Hepatocyte (in vitro differentiated cells): ENCODE measurements around the gene ATP13A2. TPM values are rescaled to one million over a fixed set of nuclear protein-coding genes. Genes with fewer than 3 reads are reported as not detected.

Source experiments
- DNase-seq: peaks from one replicate; pipeline ENCODE4 v3.0.0-alpha.2; 2016; ENCODE audit warnings: low spot score
- H2AFZ ChIP-seq: fragments of 200-600 bp; sonication (generic); 2 replicates; pipeline ENCODE4 v1.6.0; 2016; ENCODE audit warnings: antibody characterized with exemption, mild to moderate bottlenecking
- H3K27ac ChIP-seq: fragments of 200-600 bp; sonication (generic); 2 replicates; pipeline ENCODE4 v1.5.1; 2016; ENCODE audit warnings: mild to moderate bottlenecking
- H3K27me3 ChIP-seq: fragments of 200-600 bp; sonication (generic); 2 replicates; pipeline ENCODE4 v1.6.1; 2016
- H3K36me3 ChIP-seq: fragments of 200-600 bp; sonication (generic); replicated peaks from 2 replicates; pipeline ENCODE4 v1.5.1; 2016; ENCODE audit warnings: low read depth; ENCODE audit not compliant: insufficient read depth
- H3K4me1 ChIP-seq: fragments of 200-600 bp; sonication (generic); 2 replicates; pipeline ENCODE4 v1.5.1; 2016; ENCODE audit warnings: mild to moderate bottlenecking, moderate library complexity; ENCODE audit not compliant: insufficient read depth
- H3K4me2 ChIP-seq: fragments of 200-600 bp; sonication (generic); 2 replicates; pipeline ENCODE4 v1.6.0; 2016
- H3K4me3 ChIP-seq: fragments of 200-600 bp; sonication (generic); 2 replicates; pipeline ENCODE4 v1.5.1; 2016; ENCODE audit warnings: mild to moderate bottlenecking
- H3K79me2 ChIP-seq: fragments of 200-600 bp; sonication (generic); 2 replicates; pipeline ENCODE4 v1.6.0; 2017; ENCODE audit warnings: mild to moderate bottlenecking
- H3K9me2 ChIP-seq: fragments of 200-600 bp; sonication (generic); replicated peaks from 2 replicates; pipeline ENCODE4 v1.6.0; 2017; ENCODE audit warnings: mild to moderate bottlenecking; ENCODE audit not compliant: insufficient read depth
- H3K9me3 ChIP-seq: fragments of 200-600 bp; sonication (generic); 2 replicates; pipeline ENCODE4 v1.5.1; 2016; ENCODE audit warnings: low read depth, mild to moderate bottlenecking
- H4K20me1 ChIP-seq: fragments of 200-600 bp; sonication (generic); 2 replicates; pipeline ENCODE4 v1.6.0; 2016; ENCODE audit warnings: mild to moderate bottlenecking; ENCODE audit not compliant: insufficient read depth, poor library complexity, severe bottlenecking
- EZH2 ChIP-seq: fragments of 200-600 bp; sonication (generic); IDR thresholded peaks from 2 replicates; pipeline ENCODE4 v1.6.1; 2016; ENCODE audit warnings: antibody characterized with exemption, mild to moderate bottlenecking, borderline replicate concordance
- EZH2phosphoT487 ChIP-seq: fragments of 200-600 bp; sonication (generic); IDR thresholded peaks from one replicate; pipeline ENCODE4 v1.6.1; 2018; ENCODE audit warnings: antibody characterized with exemption, mild to moderate bottlenecking, low read depth, moderate library complexity; ENCODE audit not compliant: unreplicated experiment, severe bottlenecking
- WGBS: methylation state at CpG from one replicate; pipeline ENCODE4 v1.1.6; 2016; ENCODE audit warnings: low lambda C conversion rate; ENCODE audit errors: missing lambda C conversion rate; 5-methylcytosine and 5-hydroxymethylcytosine counted together
- polyA plus RNA-seq: library from polyadenylated mRNA; unstranded; fragments of >200 nt; fragmentation: Nextera tagmentation; extraction: Ambion mirVana; gene quantifications from 2 replicates; pipeline ENCODE4 v1.2.1, GENCODE V29; 2016
- total RNA-seq: library from RNA; depleted of rRNA; stranded (reverse); fragments of >200 nt; gene quantifications from 2 replicates; pipeline ENCODE4 v1.2.3, GENCODE V29; 2014
- TF ChIP-seq, protein P1 (sequence below): fragments of 200-600 bp; sonication (generic); IDR thresholded peaks from 2 replicates; pipeline ENCODE4 v1.5.1; 2016; ENCODE audit warnings: antibody characterized with exemption, mild to moderate bottlenecking; ENCODE audit not compliant: poor library complexity

ATP13A2 gene
- total and polyA plus RNA-seq, 2 experiments from 2014 or later: 30.0 to 52.3 TPM

DNA sequence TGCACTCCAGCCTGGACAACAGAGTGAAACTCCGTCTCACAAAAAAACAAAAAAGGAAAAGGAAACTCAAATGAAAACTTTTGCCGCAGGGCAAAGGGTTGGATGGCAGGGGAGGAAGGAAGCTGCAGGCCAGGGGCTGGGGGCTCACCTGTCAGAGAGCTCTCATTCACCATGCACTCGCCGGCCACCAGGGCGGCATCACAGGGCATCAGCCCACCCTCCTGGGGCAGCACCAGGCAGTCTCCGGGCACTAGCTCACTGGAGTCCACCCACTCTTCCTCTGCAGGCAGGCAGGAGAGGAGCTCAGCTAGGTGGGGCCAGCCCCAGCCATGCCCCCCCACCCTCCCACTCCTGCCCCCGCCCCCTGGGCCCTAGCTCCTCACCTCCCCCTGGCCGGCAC, 11.9 kb downstream of the ATP13A2 start:
- Histone ChIP-seq H3K27me3 (no peaks in the 10 kb centered on the region), H2AFZ (no peak overlapping the region), H4K20me1 (no peaks in the 10 kb centered on the region), H3K9me2 (no peaks in the 10 kb centered on the region), H3K4me1 (no peaks in the 10 kb centered on the region), H3K79me2 (no peaks in the 10 kb centered on the region), H3K4me3 (no peak overlapping the region), H3K36me3 (no peaks in the 10 kb centered on the region), H3K27ac (no peak overlapping the region), H3K9me3 (no peaks in the 10 kb centered on the region), H3K4me2 (no peak overlapping the region)
- TF ChIP-seq, protein P1, sequence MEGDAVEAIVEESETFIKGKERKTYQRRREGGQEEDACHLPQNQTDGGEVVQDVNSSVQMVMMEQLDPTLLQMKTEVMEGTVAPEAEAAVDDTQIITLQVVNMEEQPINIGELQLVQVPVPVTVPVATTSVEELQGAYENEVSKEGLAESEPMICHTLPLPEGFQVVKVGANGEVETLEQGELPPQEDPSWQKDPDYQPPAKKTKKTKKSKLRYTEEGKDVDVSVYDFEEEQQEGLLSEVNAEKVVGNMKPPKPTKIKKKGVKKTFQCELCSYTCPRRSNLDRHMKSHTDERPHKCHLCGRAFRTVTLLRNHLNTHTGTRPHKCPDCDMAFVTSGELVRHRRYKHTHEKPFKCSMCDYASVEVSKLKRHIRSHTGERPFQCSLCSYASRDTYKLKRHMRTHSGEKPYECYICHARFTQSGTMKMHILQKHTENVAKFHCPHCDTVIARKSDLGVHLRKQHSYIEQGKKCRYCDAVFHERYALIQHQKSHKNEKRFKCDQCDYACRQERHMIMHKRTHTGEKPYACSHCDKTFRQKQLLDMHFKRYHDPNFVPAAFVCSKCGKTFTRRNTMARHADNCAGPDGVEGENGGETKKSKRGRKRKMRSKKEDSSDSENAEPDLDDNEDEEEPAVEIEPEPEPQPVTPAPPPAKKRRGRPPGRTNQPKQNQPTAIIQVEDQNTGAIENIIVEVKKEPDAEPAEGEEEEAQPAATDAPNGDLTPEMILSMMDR: no peak
- no peak for TF ChIP-seq EZH2phosphoT487
- no peak for TF ChIP-seq EZH2
- 85% methylated on average over 8 of the region's 8 CpGs for WGBS
- no peak for DNase-seq

DNA sequence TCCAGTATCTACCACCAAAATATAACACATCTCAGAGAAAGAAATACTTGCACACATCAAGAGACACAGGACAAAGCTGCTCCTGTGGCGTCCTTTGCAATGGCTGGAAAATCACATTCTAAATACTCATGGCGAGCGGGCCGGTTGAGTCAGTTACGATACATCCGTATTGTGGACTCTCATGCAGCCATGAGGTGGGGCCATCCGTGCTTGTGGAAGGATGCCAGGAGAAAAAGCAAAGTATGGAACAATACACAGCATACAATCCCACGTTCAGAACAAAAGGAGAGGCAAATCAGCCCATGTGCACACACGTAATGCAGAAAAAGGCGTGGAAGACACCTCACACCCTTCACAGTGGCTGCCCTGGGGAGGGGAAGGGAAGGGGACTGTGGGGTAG, 13.1 kb downstream of the ATP13A2 start:
- H3K4me2 ChIP-seq: no peak overlapping the region
- no peaks in the 10 kb centered on the region for H4K20me1 ChIP-seq
- TF ChIP-seq, protein P1: no peak
- TF ChIP-seq EZH2 (no peak), EZH2phosphoT487 (no peak)
- no peaks in the 10 kb centered on the region for H3K36me3 ChIP-seq
- H3K4me1 ChIP-seq: no peaks in the 10 kb centered on the region
- no peak for DNase-seq
- H3K4me3 ChIP-seq: no peak overlapping the region
- H3K9me3 ChIP-seq: no peaks in the 10 kb centered on the region
- no peak overlapping the region for H3K27ac ChIP-seq
- 93% methylated on average over 10 of the region's 10 CpGs for WGBS
- no peak overlapping the region for H2AFZ ChIP-seq
- H3K27me3 ChIP-seq: no peaks in the 10 kb centered on the region
- H3K9me2 ChIP-seq: no peaks in the 10 kb centered on the region
- H3K79me2 ChIP-seq: no peaks in the 10 kb centered on the region

- H3K36me3 ChIP-seq: no peaks in the 10 kb centered on the region
- H4K20me1 ChIP-seq: no peaks in the 10 kb centered on the region
- H3K9me2 ChIP-seq: no peaks in the 10 kb centered on the region
- no peak overlapping the region for H3K4me2 ChIP-seq
- TF ChIP-seq EZH2phosphoT487 (no peak), EZH2 (no peak)
- TF ChIP-seq, protein P1: no peak
- H3K79me2 ChIP-seq: no peaks in the 10 kb centered on the region
- H3K9me3 ChIP-seq: no peaks in the 10 kb centered on the region
- no peaks in the 10 kb centered on the region for H3K27me3 ChIP-seq
- no peak overlapping the region for H3K4me3 ChIP-seq
- H3K4me1 ChIP-seq: no peaks in the 10 kb centered on the region
- DNase-seq: no peak
- 97% methylated on average over 14 of the region's 14 CpGs for WGBS
- no peak overlapping the region for H2AFZ ChIP-seq
- no peak overlapping the region for H3K27ac ChIP-seq
These were observed 14.9 kb downstream of the ATP13A2 start for GRCh38 chr1:16996845-16997244.

DNA sequence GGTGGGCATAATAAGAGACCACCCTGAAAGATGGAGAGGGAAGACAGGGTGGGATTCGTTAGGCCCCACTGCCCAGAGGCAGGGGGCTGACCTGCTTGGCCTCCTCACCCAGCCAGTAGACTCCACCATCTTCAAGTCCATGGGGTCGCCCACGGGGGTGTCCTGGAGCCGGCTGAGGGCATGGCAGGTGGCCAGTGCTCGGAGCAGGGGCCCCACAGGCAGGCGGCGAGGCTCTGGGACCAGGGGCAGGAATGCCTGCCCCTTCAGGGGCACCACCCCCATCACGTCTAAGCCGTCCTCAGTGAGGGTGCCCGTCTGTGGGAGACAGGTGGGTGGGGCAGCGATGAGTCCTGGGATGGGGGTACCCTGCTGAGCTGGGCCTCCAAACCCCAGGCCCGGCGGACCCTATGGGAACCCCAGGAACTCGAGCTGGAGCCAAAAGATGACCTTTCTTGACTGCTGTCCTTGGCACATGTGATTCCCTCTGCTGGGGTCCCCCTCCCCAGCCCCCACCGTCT, 18.1 kb downstream of the ATP13A2 start:
- no peak overlapping the region for H3K4me2 ChIP-seq
- no peaks in the 10 kb centered on the region for H4K20me1 ChIP-seq
- H3K27me3 ChIP-seq: no peaks in the 10 kb centered on the region
- H3K27ac ChIP-seq: no peak overlapping the region
- no peaks in the 10 kb centered on the region for H3K9me2 ChIP-seq
- DNase-seq: no peak
- no peaks in the 10 kb centered on the region for H3K79me2 ChIP-seq
- H3K9me3 ChIP-seq: no peaks in the 10 kb centered on the region
- no peak overlapping the region for H2AFZ ChIP-seq
- H3K36me3 ChIP-seq: no peaks in the 10 kb centered on the region
- TF ChIP-seq, protein P1: no peak
- TF ChIP-seq EZH2: no peak
- H3K4me3 ChIP-seq: no peak overlapping the region
- 96% methylated on average over 13 of the region's 15 CpGs for WGBS
- H3K4me1 ChIP-seq: no peaks in the 10 kb centered on the region
